Left ventricle myocardium inferior (tissue), 1 donor: ENCODE measurements around the gene PSMA6. TPM values are rescaled to one million over a fixed set of nuclear protein-coding genes. Genes with fewer than 3 reads are reported as not detected.
A peak's percentile ranks its signal among the peaks of the same experiment; 100 is the strongest.
"Not testable (repeated sequence)": the region's sequence is repeated elsewhere in the genome, so short reads cannot be mapped to it uniquely, and the experiment has no call there.

ENCODE experiments used
- DNase-seq: peaks from one replicate; pipeline ENCODE4 v3.0.0-alpha.2; 2020
- H3K27ac ChIP-seq: fragments of 200-600 bp; replicated peaks from 2 replicates; pipeline ENCODE4 v1.8.0; 2021
- H3K27me3 ChIP-seq: fragments of 200-600 bp; 2 replicates; pipeline ENCODE4 v1.8.0; 2021; ENCODE audit warnings: low read depth
- H3K36me3 ChIP-seq: fragments of 200-600 bp; 2 replicates; pipeline ENCODE4 v1.8.0; 2021
- H3K4me1 ChIP-seq: fragments of 200-600 bp; 2 replicates; pipeline ENCODE4 v1.8.0; 2021
- H3K4me3 ChIP-seq: fragments of 200-600 bp; 2 replicates; pipeline ENCODE4 v1.8.0; 2021; ENCODE audit warnings: mild to moderate bottlenecking, moderate library complexity
- H3K9me3 ChIP-seq: fragments of 200-600 bp; replicated peaks from 2 replicates; pipeline ENCODE4 v1.8.0; 2021
- intact Hi-C: fragments of 100-400 bp; cut with micrococcal nuclease; formaldehyde crosslinking; loops from one replicate; pipeline ENCODE4 v1.11.0; 2022
- total RNA-seq: library from RNA; stranded (reverse); fragmentation: NEBNext Ultra II Directional; extraction: Animal tissue kit (Norgen Biotek cat#: 25700); gene quantifications from one replicate; pipeline ENCODE4 v1.2.1, GENCODE V29; 2021
- TF ChIP-seq, protein P1 (sequence below): fragments of 200-600 bp; IDR thresholded peaks from 2 replicates; pipeline ENCODE4 v1.8.0; 2021; ENCODE audit warnings: antibody characterized with exemption, mild to moderate bottlenecking, borderline replicate concordance
- donor health status: DM: no; HTN: yes; CAD: no; lungs with severe emphysema.

The PSMA6 gene
- total RNA-seq, 1 donor from 2014 or later = 179 TPM

DNA sequence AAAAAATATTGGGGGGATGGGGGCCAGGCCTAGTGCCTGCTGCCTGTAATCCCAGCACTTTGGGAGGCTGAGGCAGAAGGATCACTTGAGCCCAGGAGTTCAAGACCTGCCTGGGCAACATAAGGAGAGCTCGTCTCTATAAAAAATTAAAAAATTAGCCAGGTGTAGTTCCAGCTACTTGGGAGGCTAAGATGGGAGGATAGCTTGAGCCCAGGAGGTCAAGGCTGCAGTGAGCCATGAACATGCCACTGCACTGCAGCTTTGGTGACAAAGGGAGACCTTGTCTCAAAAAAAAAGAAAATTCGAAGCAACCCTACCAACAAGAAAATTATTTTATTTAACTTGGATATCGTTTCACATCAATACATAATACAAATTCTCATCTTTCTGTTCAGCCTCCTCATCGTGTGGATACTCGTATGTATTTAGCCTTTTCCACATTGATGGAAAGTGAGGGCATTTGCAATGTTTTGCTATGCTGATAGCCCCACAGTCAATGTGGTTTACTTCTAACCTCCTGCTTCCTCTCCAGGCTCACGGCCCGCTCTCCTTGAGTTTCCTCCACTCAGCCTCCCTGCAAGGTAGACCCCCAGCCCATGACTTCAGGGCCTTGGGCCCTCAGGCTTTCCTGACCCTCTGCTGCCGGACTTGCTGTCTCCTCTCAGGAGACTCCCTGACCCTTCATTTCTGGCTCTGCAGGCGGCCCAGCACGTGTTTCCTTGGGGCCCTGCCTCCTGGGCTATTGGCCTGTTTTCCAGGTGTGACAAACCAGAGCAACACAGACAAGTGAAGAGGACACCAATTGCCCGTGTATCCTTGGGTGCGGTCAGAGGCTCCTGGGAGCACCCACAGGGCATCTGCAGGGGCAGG lies 57.5 kb downstream of the PSMA6 start:
- TF ChIP-seq, protein P1, sequence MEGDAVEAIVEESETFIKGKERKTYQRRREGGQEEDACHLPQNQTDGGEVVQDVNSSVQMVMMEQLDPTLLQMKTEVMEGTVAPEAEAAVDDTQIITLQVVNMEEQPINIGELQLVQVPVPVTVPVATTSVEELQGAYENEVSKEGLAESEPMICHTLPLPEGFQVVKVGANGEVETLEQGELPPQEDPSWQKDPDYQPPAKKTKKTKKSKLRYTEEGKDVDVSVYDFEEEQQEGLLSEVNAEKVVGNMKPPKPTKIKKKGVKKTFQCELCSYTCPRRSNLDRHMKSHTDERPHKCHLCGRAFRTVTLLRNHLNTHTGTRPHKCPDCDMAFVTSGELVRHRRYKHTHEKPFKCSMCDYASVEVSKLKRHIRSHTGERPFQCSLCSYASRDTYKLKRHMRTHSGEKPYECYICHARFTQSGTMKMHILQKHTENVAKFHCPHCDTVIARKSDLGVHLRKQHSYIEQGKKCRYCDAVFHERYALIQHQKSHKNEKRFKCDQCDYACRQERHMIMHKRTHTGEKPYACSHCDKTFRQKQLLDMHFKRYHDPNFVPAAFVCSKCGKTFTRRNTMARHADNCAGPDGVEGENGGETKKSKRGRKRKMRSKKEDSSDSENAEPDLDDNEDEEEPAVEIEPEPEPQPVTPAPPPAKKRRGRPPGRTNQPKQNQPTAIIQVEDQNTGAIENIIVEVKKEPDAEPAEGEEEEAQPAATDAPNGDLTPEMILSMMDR = no peak
- H3K27ac ChIP-seq = no peak overlapping the region
- intact Hi-C loops = no loop called here
- no peaks in the 10 kb centered on the region for H3K9me3 ChIP-seq
- DNase-seq = no peak
- peaks cover 16% of the 10 kb centered on the region for H3K4me1 ChIP-seq
- no peaks in the 10 kb centered on the region for H3K27me3 ChIP-seq
- H3K4me3 ChIP-seq = no peak overlapping the region
- no peaks in the 10 kb centered on the region for H3K36me3 ChIP-seq

DNA sequence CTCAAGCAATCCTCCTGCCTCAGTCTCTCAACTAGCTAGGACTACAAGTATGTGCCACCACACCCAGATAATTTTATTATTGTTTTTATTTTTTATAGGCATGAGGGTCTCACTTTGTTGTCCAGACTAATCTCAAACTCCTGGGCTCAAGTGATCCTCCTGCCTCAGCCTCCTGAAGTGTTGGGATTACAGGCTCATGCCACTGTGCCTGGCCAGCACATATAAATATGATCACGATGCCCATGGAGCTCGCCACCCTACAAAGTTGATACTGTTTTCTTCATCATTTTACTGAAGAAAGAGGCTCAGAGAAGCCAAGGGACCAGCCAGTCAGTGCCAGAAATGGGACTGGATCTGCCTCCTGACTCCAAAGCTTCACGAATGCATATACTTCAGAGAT lies 59.3 kb downstream of the PSMA6 start:
- H3K27me3 ChIP-seq = no peaks in the 10 kb centered on the region
- no peak overlapping the region for H3K4me3 ChIP-seq
- H3K4me1 ChIP-seq = peaks cover 27% of the 10 kb centered on the region
- H3K36me3 ChIP-seq = no peaks in the 10 kb centered on the region
- H3K9me3 ChIP-seq = no peaks in the 10 kb centered on the region
- DNase-seq = no peak
- intact Hi-C loops = no loop called here
- TF ChIP-seq, protein P1 = no peak
- peak overlapping the region; percentile 60 for H3K27ac ChIP-seq

DNA sequence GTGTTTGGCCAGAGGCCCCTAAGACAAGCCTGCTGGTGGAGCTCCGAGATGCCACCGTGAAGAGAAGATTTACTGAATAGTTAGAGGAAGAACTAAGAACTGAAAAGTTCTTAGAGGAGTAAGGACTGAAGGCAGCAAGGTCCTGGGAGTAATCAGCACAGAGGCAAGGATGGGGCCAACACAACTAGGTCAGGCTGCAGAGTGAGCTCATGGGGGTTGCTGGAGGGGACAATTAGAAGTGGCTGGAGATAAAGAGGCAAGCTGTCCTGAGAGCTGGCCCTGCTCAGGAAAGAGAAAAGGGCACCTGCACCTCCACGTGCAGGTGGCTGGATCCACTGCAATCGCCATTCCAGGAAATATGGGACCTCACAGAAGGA lies 59.7 kb downstream of the PSMA6 start:
- H3K4me1 ChIP-seq = peaks cover 28% of the 10 kb centered on the region
- H3K9me3 ChIP-seq = no peaks in the 10 kb centered on the region
- no peaks in the 10 kb centered on the region for H3K27me3 ChIP-seq
- DNase-seq = no peak
- H3K36me3 ChIP-seq = no peaks in the 10 kb centered on the region
- TF ChIP-seq, protein P1 = no peak
- intact Hi-C loops = no loop called here
- peak overlapping the region; percentile 60 for H3K27ac ChIP-seq
- no peak overlapping the region for H3K4me3 ChIP-seq

DNA sequence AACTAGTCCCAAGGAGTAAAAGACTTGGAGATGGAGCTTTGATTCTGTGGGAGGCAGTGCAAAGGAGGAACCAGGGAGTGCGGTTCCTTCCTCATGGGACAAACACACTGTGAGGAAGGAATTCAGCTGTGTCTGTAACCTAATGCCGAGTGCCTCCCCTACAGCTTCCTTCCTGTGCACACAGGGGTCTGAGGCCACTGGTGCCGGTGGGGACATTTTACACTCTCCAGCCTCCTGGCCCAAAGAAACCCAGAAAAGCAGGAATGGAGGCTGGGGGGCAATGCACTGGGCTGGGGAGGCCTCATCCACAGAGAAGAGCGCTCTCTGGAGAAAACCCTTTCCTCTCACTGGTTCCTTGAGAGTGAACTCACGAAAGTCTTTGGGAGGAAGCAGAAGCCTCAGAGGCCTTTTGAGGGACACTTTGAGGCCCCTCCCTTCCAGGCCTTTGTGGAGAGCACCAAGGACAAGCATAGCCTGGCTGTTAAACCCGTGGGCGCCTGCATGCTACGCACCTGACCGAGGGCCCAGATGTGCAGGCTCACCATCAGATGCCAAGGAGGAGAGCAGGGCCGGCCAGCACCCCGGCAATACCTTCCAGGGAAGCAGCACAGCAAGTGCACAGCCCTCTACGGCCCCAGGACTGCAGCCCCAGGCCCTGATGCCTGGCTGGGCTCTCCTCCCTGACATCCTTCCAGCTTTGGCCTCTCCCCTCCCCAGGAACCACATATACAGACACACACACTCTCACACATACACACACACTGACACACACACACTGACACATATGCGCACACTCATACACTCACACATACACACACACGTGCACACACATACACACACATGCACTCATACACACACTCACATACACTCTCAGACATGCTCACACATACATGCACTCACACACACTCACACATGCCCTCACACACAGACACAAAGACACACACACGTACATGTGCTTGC lies 60.4 kb downstream of the PSMA6 start:
- Histone ChIP-seq H3K9me3 (no peaks in the 10 kb centered on the region), H3K27me3 (no peaks in the 10 kb centered on the region), H3K4me1 (peaks cover 28% of the 10 kb centered on the region), H3K4me3 (no peak overlapping the region), H3K27ac (peak overlapping the region; percentile 60), H3K36me3 (no peaks in the 10 kb centered on the region)
- DNase-seq = no peak
- TF ChIP-seq, protein P1 = no peak
- intact Hi-C loops = no loop called here

DNA sequence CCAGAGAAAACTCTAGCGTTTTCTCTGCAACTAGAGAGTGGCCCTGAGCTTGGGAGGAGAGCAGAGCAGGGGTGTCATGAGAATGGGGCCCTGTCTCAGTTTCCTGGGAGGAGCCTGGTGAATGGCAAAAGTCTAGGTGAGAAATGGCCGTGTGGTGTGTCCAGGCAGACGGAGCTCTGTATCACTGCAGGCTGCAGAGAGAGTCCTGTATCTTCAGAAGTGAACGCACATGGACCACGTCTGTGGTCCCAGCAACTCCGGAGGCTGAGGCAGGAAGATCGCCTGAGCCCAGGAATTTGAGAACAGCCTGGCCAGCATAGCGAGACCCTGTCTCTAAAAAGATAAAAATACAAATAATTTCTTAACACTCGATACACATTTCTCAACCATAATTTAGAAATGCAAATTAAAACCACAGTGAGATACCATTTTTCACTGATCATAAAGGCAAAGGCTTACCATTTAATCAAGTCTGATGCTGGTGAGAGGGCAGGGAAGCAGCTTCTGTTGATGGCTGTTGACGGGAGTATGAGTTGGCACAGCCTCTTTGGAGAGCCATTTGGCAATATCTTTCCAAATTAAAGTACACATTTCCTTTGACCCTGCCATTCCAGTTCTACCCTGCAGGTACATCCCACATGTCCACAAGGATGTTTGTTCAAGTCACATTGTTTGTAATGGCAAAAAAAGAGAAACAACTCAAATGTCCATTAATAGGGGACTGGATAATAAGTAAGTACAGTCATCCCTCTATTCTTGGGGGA lies 61.4 kb downstream of the PSMA6 start:
- Histone ChIP-seq H3K4me1 (peaks cover 28% of the 10 kb centered on the region), H3K36me3 (no peaks in the 10 kb centered on the region), H3K27ac (no peak overlapping the region), H3K27me3 (no peaks in the 10 kb centered on the region), H3K4me3 (no peak overlapping the region), H3K9me3 (no peaks in the 10 kb centered on the region)
- TF ChIP-seq, protein P1 = no peak
- DNase-seq = no peak
- intact Hi-C loops = no loop called here

DNA sequence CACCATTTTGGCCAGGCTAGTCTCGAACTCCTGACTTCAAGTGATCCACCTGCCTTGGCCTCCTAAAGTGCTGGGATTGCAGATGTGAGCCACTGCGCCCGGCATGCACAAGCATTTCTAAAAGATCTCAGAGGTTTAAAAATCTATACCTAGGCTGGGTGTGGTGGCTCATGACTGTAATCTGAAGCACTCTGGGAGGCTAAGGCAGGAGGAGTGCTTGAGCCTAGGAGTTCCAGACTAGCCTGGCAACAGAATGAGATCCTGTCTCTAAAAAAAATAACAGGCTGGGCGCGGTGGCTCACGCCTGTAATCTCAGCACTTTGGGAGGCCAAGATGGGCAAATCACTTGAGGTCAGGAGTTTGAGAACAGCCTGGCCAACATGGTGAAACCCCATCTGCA lies 63.1 kb downstream of the PSMA6 start:
- intact Hi-C loops = not testable (repeated sequence)

More for the DNA sequence above, 63.1 kb downstream of the PSMA6 start:
- not testable (repeated sequence) for H3K36me3 ChIP-seq, DNase-seq, H3K4me3 ChIP-seq, H3K27me3 ChIP-seq, H3K9me3 ChIP-seq, H3K27ac ChIP-seq
- H3K4me1 ChIP-seq = peaks cover 28% of the 10 kb centered on the region
